K562 (cell line): Measurements from ENCODE around the gene RBM19. TPM values are rescaled to one million over a fixed set of nuclear protein-coding genes. Genes with fewer than 3 reads are reported as not detected.

Experiments used
- BDP1 ChIP-seq: IDR thresholded peaks from 3 replicates; pipeline ENCODE4 v1.6.1; 2011; ENCODE audit not compliant: insufficient read length, insufficient read depth
- BHLHE40 ChIP-seq: IDR thresholded peaks from 2 replicates; pipeline ENCODE4 v1.6.1; 2011; ENCODE audit warnings: low read length, improper control_type of control experiment
- CBX8 ChIP-seq: fragments of 200-600 bp; sonication (generic); IDR thresholded peaks from 2 replicates; pipeline ENCODE4 v1.6.1; 2012; ENCODE audit warnings: borderline replicate concordance, mixed run types, low read depth, mild to moderate bottlenecking, moderate library complexity, mixed read lengths, low read length, control low read depth, inconsistent platforms; ENCODE audit not compliant: poor library complexity, severe bottlenecking; ENCODE audit errors: extremely low read depth
- CC2D1A ChIP-seq: fragments of 450-650 bp; IDR thresholded peaks from 2 replicates; pipeline ENCODE4 v1.6.1; 2017; ENCODE audit warnings: mild to moderate bottlenecking
- CREB1 ChIP-seq, 2 experiments: sonication (generic) in 1 of 2; formaldehyde crosslinking in 1 of 2; IDR thresholded peaks; 2 replicates each; pipeline versions ENCODE4 v1.6.1 to v1.8.0; 2012 to 2022; ENCODE audit warnings: inconsistent platforms in 1 of 2, mild to moderate bottlenecking in 1 of 2, missing genetic modification reagents in 1 of 2, moderate library complexity in 1 of 2
- ETS2 ChIP-seq: IDR thresholded peaks from 2 replicates; pipeline ENCODE4 v1.6.1; 2016; ENCODE audit warnings: borderline replicate concordance, missing genetic modification characterization, mild to moderate bottlenecking, moderate library complexity, missing compliant biosample characterization; ENCODE audit not compliant: poor library complexity, severe bottlenecking
- MCM2 ChIP-seq: fragments of 450-650 bp; IDR thresholded peaks from 2 replicates; pipeline ENCODE4 v1.6.1; 2017; ENCODE audit warnings: low read depth, mild to moderate bottlenecking
- NFIX ChIP-seq: fragments of 250-450 bp; sonication (Bioruptor Pico); IDR thresholded peaks from 2 replicates; pipeline ENCODE4 v1.4.0; 2020; ENCODE audit warnings: low read depth, mild to moderate bottlenecking, moderate library complexity
- NR2C2 ChIP-seq, 2 experiments: fragments of 200-800 bp in 1 of 2; sonication (Bioruptor generic) in 1 of 2; sonication (generic) in 1 of 2; formaldehyde crosslinking in 1 of 2; IDR thresholded peaks; 2 replicates each; pipeline versions ENCODE4 v1.6.1 to v1.8.0; 2016 to 2022; ENCODE audit warnings: mild to moderate bottlenecking in 1 of 2, missing compliant biosample characterization in 1 of 2, missing genetic modification characterization in 1 of 2, missing genetic modification reagents in 1 of 2
- POLR2AphosphoS2 ChIP-seq: IDR thresholded peaks from 2 replicates; pipeline ENCODE4 v1.6.1; 2012; ENCODE audit warnings: low read length, improper control_type of control experiment
- SIN3B ChIP-seq: fragments of 450-650 bp; IDR thresholded peaks from 2 replicates; pipeline ENCODE4 v1.6.1; 2017; ENCODE audit warnings: low read depth, mild to moderate bottlenecking, moderate library complexity
- SMARCB1 ChIP-seq: IDR thresholded peaks from 2 replicates; pipeline ENCODE4 v1.6.1; 2011; ENCODE audit warnings: improper control_type of control experiment, low read depth; ENCODE audit not compliant: insufficient read length
- SMARCC2 ChIP-seq: fragments of 450-650 bp; IDR thresholded peaks from 2 replicates; pipeline ENCODE4 v1.6.1; 2017; ENCODE audit warnings: antibody characterized with exemption, moderate library complexity, mild to moderate bottlenecking, low read depth
- ZC3H11A ChIP-seq: IDR thresholded peaks from 2 replicates; pipeline ENCODE4 v1.6.1; 2012; ENCODE audit warnings: low read depth, low read length, improper control_type of control experiment
- ZEB2 ChIP-seq: fragments of 450-650 bp; IDR thresholded peaks from 2 replicates; pipeline ENCODE4 v1.6.1; 2016
- ZNF121 ChIP-seq: sonication (generic); formaldehyde crosslinking; conservative IDR thresholded peaks from 2 replicates; pipeline ENCODE4 v1.8.0; 2022; ENCODE audit warnings: missing genetic modification reagents
- ZNF274 ChIP-seq: IDR thresholded peaks from 2 replicates; pipeline ENCODE4 v1.6.1; 2011; ENCODE audit warnings: low read depth, mild to moderate bottlenecking, low read length, moderate library complexity, borderline replicate concordance
- ZNF583 ChIP-seq: fragments of 250-450 bp; sonication (Bioruptor Pico); IDR thresholded peaks from 2 replicates; pipeline ENCODE4 v1.4.0; 2020
- polyA plus RNA-seq, 8 experiments: library from polyadenylated mRNA; depleted of rRNA in 4 of 8; stranded (reverse) in 5 of 8; unstranded in 3 of 8; fragments of >200 nt; fragmentation: Nextera tagmentation in 2 of 8; fragmentation: Illumina TruSeq in 1 of 8; extraction: Ambion mirVana in 2 of 8; extraction: Trizol in 1 of 8; gene quantifications; 2 replicates each; pipeline versions ENCODE4 v1.2.1 to v1.2.3, GENCODE V29; 2011 to 2014; ENCODE audit warnings: inconsistent platforms in 1 of 8, missing spikeins in 1 of 8
- total RNA-seq, 7 experiments: library from RNA; depleted of rRNA in 6 of 7; stranded (reverse); fragments of >200 nt in 6 of 7; fragmentation: Illumina TruSeq in 2 of 7; extraction: Trizol in 2 of 7; gene quantifications; 2 replicates each; pipeline versions ENCODE4 v1.2.1 to v1.2.3, GENCODE V29; 2011 to 2021; ENCODE audit warnings: low replicate concordance in 1 of 7
- TF ChIP-seq, protein P1 (sequence below): fragments of 150-350 bp; IDR thresholded peaks from 2 replicates; pipeline ENCODE4 v1.6.1; 2014; ENCODE audit warnings: low read depth, mild to moderate bottlenecking, low read length, borderline replicate concordance
- TF ChIP-seq, protein P2 (sequence below): fragments of 450-650 bp; formaldehyde crosslinking; IDR thresholded peaks from 2 replicates; pipeline ENCODE4 v1.4.0; 2022; ENCODE audit warnings: missing genetic modification characterization

Gene RBM19
- total and polyA plus RNA-seq, 9 of the 15 experiments (the other 6 are each of a cell fraction or from before 2014, with no cell fraction given): 16.0 to 58.4 (median 37.9) TPM

DNA sequence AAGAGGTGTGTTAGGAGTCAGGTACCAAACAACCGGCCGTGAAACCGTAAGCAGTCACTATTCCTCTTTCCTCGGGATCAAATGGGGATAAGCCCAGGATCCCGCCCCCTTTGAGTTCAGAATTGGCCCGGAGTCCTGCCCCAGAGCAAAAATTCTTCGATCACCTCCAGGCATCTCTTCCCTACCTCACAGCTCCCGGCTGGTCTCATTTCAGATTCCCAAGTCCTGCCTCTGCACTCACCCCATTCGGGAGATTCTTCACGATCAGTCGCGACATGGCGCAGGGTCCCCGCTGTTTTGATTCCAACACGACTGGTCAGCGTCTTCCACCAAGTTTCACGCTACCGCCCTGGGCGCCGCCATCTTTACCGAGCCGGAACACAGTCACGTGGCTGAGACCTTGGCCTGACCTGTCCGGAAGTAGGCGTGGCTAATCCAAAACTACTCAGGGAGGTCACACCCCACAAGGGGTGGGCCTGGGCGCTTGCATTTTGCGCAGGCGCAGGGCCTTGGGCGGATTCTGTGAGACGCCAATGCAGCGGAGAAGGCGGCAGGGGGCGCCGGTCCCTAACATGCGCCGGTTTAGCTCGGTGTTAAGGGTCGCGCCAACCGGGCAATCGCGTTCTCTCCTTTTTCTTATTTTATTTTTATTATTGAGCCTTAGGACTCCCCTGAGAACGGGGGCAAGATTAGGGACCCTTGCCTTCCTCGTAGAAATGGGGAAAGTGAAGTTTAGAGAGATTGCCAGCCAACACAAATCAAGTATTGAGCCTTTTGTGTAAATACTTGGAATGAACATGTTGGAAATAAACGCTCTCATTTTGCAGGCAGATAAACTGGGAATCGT is at the start of gene RBM19 (continued):
- TF ChIP-seq SMARCC2 (peak; percentile 93), BDP1 (no peak), ZEB2 (no peak; the same call in 1 of the 2 replicates), ZNF274 (no peak), NR2C2 (CRISPR knock-in tag; IDR thresholded peaks at IDR 0.05) (peak; percentile 55; the same call in 1 of the 2 replicates), NR2C2 (tag; IDR thresholded peaks at IDR 0.05) (peak; percentile 98), ZNF121 (peak; percentile 48), MCM2 (no peak), CBX8 (no peak), ZC3H11A (no peak), CC2D1A (no peak; the same call in 1 of the 2 replicates), NFIX (CRISPR knock-in tag) (no peak), SMARCB1 (no peak), BHLHE40 (peak; percentile 65), POLR2AphosphoS2 (no peak), ETS2 (tag) (no peak), SIN3B (peak; percentile 100), ZNF583 (no peak), CREB1 (IDR thresholded peaks at IDR 0.05) (peak; percentile 64), CREB1 (CRISPR knock-in tag; IDR thresholded peaks at IDR 0.05) (no peak; the same call in 1 of the 2 replicates)
- TF ChIP-seq, protein P1, sequence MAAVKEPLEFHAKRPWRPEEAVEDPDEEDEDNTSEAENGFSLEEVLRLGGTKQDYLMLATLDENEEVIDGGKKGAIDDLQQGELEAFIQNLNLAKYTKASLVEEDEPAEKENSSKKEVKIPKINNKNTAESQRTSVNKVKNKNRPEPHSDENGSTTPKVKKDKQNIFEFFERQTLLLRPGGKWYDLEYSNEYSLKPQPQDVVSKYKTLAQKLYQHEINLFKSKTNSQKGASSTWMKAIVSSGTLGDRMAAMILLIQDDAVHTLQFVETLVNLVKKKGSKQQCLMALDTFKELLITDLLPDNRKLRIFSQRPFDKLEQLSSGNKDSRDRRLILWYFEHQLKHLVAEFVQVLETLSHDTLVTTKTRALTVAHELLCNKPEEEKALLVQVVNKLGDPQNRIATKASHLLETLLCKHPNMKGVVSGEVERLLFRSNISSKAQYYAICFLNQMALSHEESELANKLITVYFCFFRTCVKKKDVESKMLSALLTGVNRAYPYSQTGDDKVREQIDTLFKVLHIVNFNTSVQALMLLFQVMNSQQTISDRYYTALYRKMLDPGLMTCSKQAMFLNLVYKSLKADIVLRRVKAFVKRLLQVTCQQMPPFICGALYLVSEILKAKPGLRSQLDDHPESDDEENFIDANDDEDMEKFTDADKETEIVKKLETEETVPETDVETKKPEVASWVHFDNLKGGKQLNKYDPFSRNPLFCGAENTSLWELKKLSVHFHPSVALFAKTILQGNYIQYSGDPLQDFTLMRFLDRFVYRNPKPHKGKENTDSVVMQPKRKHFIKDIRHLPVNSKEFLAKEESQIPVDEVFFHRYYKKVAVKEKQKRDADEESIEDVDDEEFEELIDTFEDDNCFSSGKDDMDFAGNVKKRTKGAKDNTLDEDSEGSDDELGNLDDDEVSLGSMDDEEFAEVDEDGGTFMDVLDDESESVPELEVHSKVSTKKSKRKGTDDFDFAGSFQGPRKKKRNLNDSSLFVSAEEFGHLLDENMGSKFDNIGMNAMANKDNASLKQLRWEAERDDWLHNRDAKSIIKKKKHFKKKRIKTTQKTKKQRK: no peak
- TF ChIP-seq, protein P2, sequence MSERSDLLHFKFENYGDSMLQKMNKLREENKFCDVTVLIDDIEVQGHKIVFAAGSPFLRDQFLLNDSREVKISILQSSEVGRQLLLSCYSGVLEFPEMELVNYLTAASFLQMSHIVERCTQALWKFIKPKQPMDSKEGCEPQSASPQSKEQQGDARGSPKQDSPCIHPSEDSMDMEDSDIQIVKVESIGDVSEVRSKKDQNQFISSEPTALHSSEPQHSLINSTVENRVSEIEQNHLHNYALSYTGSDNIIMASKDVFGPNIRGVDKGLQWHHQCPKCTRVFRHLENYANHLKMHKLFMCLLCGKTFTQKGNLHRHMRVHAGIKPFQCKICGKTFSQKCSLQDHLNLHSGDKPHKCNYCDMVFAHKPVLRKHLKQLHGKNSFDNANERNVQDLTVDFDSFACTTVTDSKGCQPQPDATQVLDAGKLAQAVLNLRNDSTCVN (CRISPR knock-in tag): no peak
